ENCODE measurements around the gene VAV2. TPM values are rescaled to one million over a fixed set of nuclear protein-coding genes. Genes with fewer than 3 reads are reported as not detected.

Gene VAV2
- total and polyA plus RNA-seq, 9 of the 15 experiments (the other 6 are each of a cell fraction or from before 2014, with no cell fraction given) = 0.01 to 2.7 (median 1.0) TPM; not detected in 1

GRCh38 chr9:134027561-134027960, 35.4 kb upstream of the VAV2 start:
- POLR2A ChIA-PET = interaction anchor here (0.6 to 1.1 kb wide), 2 partner anchors 11 to 244 kb away, joined by 3 read pairs; no protein-coding TSS in a partner anchor
- TF ChIP-seq ZNF449 (CRISPR knock-in tag; IDR thresholded peaks at IDR 0.05) (no peak), KLF6 (CRISPR knock-in tag; IDR thresholded peaks at IDR 0.05; ENCODE audit: borderline replicate concordance) (no peak), E2F4 (CRISPR knock-in tag; IDR thresholded peaks at IDR 0.05; ENCODE audit: low read depth) (no peak)
- TF ChIP-seq, protein P1, sequence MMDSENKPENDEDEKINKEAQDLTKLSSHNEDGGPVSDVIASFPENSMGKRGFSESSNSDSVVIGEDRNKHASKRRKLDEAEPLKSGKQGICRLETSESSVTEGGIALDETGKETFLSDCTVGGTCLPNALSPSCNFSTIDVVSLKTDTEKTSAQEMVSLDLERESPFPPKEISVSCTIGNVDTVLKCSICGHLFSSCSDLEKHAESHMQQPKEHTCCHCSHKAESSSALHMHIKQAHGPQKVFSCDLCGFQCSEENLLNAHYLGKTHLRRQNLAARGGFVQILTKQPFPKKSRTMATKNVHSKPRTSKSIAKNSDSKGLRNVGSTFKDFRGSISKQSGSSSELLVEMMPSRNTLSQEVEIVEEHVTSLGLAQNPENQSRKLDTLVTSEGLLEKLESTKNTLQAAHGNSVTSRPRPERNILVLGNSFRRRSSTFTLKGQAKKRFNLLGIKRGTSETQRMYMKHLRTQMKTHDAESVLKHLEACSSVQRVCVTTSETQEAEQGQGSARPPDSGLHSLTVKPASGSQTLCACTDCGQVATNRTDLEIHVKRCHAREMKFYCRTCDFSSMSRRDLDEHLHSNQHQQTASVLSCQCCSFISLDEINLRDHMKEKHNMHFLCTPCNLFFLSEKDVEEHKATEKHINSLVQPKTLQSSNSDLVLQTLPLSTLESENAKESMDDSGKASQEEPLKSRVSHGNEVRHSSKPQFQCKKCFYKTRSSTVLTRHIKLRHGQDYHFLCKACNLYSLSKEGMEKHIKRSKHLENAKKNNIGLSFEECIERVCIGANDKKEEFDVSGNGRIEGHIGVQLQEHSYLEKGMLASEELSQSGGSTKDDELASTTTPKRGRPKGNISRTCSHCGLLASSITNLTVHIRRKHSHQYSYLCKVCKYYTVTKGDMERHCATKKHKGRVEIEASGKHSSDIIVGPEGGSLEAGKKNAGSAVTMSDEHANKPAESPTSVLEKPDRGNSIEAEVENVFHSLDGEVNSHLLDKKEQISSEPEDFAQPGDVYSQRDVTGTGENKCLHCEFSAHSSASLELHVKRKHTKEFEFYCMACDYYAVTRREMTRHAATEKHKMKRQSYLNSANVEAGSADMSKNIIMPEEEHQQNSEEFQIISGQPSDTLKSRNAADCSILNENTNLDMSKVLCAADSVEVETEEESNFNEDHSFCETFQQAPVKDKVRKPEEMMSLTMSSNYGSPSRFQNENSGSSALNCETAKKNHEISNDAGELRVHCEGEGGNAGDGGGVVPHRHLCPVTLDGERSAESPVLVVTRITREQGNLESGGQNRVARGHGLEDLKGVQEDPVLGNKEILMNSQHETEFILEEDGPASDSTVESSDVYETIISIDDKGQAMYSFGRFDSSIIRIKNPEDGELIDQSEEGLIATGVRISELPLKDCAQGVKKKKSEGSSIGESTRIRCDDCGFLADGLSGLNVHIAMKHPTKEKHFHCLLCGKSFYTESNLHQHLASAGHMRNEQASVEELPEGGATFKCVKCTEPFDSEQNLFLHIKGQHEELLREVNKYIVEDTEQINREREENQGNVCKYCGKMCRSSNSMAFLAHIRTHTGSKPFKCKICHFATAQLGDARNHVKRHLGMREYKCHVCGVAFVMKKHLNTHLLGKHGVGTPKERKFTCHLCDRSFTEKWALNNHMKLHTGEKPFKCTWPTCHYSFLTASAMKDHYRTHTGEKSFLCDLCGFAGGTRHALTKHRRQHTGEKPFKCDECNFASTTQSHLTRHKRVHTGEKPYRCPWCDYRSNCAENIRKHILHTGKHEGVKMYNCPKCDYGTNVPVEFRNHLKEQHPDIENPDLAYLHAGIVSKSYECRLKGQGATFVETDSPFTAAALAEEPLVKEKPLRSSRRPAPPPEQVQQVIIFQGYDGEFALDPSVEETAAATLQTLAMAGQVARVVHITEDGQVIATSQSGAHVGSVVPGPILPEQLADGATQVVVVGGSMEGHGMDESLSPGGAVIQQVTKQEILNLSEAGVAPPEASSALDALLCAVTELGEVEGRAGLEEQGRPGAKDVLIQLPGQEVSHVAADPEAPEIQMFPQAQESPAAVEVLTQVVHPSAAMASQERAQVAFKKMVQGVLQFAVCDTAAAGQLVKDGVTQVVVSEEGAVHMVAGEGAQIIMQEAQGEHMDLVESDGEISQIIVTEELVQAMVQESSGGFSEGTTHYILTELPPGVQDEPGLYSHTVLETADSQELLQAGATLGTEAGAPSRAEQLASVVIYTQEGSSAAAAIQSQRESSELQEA (IDR thresholded peaks at IDR 0.05; ENCODE audit: low read depth) = no peak
- TF ChIP-seq, protein P2, sequence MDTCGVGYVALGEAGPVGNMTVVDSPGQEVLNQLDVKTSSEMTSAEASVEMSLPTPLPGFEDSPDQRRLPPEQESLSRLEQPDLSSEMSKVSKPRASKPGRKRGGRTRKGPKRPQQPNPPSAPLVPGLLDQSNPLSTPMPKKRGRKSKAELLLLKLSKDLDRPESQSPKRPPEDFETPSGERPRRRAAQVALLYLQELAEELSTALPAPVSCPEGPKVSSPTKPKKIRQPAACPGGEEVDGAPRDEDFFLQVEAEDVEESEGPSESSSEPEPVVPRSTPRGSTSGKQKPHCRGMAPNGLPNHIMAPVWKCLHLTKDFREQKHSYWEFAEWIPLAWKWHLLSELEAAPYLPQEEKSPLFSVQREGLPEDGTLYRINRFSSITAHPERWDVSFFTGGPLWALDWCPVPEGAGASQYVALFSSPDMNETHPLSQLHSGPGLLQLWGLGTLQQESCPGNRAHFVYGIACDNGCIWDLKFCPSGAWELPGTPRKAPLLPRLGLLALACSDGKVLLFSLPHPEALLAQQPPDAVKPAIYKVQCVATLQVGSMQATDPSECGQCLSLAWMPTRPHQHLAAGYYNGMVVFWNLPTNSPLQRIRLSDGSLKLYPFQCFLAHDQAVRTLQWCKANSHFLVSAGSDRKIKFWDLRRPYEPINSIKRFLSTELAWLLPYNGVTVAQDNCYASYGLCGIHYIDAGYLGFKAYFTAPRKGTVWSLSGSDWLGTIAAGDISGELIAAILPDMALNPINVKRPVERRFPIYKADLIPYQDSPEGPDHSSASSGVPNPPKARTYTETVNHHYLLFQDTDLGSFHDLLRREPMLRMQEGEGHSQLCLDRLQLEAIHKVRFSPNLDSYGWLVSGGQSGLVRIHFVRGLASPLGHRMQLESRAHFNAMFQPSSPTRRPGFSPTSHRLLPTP (IDR thresholded peaks at IDR 0.05; ENCODE audit: borderline replicate concordance, extremely low read depth, insufficient read length) = no peak

More at GRCh38 chr9:134027561-134027960, 35.4 kb upstream of the VAV2 start:
- H3K36me3 ChIP-seq (ENCODE audit: control insufficient read depth, insufficient read depth, low read length) = peaks cover 10% of the 10 kb centered on the region; the same call in 1 of the 3 replicates
- intact Hi-C loops (cut with micrococcal nuclease) = no loop called here
- BruUV-seq (replicated peaks) = no TSS peak
- H3K9ac ChIP-seq (ENCODE audit: insufficient read depth in 1 of 2, low read depth in 2 of 2, low read length in 2 of 2) = no peak overlapping the region
- no peaks in the 10 kb centered on the region for H3K9me3 ChIP-seq (replicated peaks; ENCODE audit: control insufficient read depth, insufficient read depth, low read depth, low read length)
- no peak overlapping the region for H3K4me3 ChIP-seq
- no peaks in the 10 kb centered on the region for H4K20me1 ChIP-seq (replicated peaks; ENCODE audit: control insufficient read depth, insufficient read depth, low read length)
- in situ Hi-C loops (cut with MboI) = no loop called here
- 77% methylated on average over 7 of the region's 7 CpGs for WGBS (ENCODE audit: insufficient coverage, low coverage, missing lambda C conversion rate)
- FAIRE-seq (no peak), DNase-seq (ENCODE audit: extremely low read depth in 1 of 4, low spot score in 3 of 4) (no peak), ATAC-seq (no peak)
- no peaks in the 10 kb centered on the region for H3K79me2 ChIP-seq (ENCODE audit: control insufficient read depth, insufficient read depth, low read length)
- no peak overlapping the region for H3K4me2 ChIP-seq (ENCODE audit: insufficient read depth, low read length)
- H2AFZ ChIP-seq (ENCODE audit: low read depth, low read length) = no peak overlapping the region
- no peak overlapping the region for H3K27ac ChIP-seq (ENCODE audit: extremely low read depth, low read depth, low read length)
- CTCF ChIA-PET (ENCODE audit: low intra/inter-chr PET ratio) = no interaction called here
- no peaks in the 10 kb centered on the region for H3K9me1 ChIP-seq (ENCODE audit: control insufficient read depth, insufficient read depth, low read length)
- peaks cover 4 to 26% of the 10 kb centered on the region in 2 experiments; a peak in 3 of 5 replicates for H3K4me1 ChIP-seq (replicated peaks in 1 of 2; ENCODE audit: control insufficient read depth in 2 of 2, insufficient read depth in 2 of 2, low read length in 2 of 2)
- H3K27me3 ChIP-seq (ENCODE audit: control insufficient read depth in 2 of 2, insufficient read depth in 2 of 2, low read length in 2 of 2) = peaks cover 0 to 2% of the 10 kb centered on the region in 2 experiments; a peak in 1 of 5 replicates

Measured in K562 (cell line).